GM13976 (cell line): Measurements from ENCODE around the gene NIPA2.

Experiments
- DNase-seq: peaks from one replicate; pipeline ENCODE4 v3.0.0; 2012; ENCODE audit warnings: low spot score
- in situ Hi-C: fragments of 300-500 bp; cut with MboI; formaldehyde crosslinking; loops from one replicate; pipeline ENCODE4 v1.12.0; 2022; ENCODE audit warnings: low sequenced_read_pairs, mixed read lengths, inconsistent platforms; ENCODE audit not compliant: unreplicated experiment
- TF ChIP-seq, protein P1 (sequence below): IDR thresholded peaks from 2 replicates; pipeline ENCODE4 v1.5.1; 2012; ENCODE audit warnings: borderline replicate concordance, mild to moderate bottlenecking; ENCODE audit not compliant: insufficient read depth; ENCODE audit errors: extremely low read depth, missing control alignments, control extremely low read depth

Gene NIPA2

DNA sequence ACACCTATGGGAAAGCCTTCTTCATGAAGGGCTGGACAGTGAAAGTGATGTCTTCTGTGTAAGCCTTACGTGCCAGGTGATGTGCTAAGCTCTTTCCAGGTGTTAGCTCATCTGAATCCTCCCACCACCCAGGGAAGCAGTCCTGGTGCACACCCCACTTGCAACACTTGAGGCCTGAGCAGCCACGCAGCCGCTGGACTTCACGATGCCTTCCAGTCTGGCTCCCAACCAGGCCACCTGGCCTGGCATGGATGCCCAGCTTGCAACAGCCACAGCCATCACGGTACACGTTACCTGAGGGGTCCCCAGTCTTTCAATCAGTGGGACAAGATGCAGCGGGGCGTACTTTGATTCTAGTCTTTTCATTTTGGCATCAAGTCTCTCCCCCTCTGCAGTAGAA is 35.8 kb downstream of the NIPA2 start:
- TF ChIP-seq, protein P1, sequence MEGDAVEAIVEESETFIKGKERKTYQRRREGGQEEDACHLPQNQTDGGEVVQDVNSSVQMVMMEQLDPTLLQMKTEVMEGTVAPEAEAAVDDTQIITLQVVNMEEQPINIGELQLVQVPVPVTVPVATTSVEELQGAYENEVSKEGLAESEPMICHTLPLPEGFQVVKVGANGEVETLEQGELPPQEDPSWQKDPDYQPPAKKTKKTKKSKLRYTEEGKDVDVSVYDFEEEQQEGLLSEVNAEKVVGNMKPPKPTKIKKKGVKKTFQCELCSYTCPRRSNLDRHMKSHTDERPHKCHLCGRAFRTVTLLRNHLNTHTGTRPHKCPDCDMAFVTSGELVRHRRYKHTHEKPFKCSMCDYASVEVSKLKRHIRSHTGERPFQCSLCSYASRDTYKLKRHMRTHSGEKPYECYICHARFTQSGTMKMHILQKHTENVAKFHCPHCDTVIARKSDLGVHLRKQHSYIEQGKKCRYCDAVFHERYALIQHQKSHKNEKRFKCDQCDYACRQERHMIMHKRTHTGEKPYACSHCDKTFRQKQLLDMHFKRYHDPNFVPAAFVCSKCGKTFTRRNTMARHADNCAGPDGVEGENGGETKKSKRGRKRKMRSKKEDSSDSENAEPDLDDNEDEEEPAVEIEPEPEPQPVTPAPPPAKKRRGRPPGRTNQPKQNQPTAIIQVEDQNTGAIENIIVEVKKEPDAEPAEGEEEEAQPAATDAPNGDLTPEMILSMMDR, result no peak
- DNase-seq, result no peak
- in situ Hi-C loops, result no loop called here

DNA sequence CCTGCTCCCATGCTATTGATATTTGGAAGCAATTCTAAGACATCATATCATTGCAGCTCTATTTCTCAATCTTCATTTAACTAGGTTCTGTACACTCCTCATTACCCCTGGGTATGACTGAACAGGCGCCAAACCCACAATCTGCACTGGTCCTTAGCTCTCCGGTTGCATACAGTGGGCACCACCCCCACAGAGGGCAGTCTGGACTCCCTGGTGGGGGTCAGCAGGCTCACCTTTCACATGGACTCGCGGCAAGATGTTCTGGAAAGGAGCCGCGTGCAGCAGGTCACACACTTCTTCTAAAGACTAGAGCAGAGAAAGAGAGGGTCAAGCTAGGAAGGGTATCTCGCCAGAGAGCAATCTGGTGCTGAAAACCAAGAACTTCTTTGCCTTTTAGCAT is 36.5 kb downstream of the NIPA2 start:
- no peak for DNase-seq
- in situ Hi-C loops, result no loop called here
- TF ChIP-seq, protein P1, result no peak

DNA sequence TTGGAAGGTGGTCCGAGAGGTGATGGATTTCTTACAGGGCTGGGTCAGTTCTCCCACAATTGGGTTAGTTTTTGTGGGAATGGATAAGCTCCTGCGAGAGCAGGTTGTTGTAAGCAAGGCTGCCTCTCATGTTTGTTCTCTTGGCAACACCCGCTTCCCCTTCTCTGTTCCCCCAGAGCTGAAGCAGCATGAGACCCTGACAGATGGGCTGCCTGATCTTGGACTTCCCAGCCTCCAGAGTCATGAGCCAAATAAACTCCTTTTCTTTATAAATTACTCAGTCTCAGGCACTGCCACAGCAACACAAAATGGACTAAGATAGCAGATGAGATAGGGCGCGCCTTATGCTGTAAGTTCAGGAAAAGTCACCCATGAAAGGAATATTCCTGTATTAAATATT is 38.7 kb downstream of the NIPA2 start:
- TF ChIP-seq, protein P1, result no peak
- no peak for DNase-seq
- in situ Hi-C loops, result no loop called here

DNA sequence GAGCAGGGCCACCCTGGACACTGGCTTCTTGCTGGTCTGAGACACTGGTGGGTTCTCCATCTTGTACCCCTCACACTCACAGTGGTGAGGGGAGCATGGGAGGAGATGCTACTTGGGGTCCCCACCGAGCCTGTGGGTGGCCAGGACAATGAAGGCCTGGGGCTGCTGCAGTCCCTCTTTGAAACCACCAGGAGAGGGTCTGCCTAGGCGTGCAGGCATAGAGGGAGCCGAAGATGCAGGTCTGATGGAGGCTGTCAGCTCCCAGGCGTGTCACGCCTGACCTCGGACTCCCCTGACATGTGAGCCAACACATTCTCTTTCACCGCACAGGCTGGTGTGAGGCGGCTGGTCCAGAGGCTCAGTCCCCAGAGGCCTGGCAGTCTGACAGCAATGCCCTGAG is 39.1 kb downstream of the NIPA2 start:
- TF ChIP-seq, protein P1, result no peak
- DNase-seq, result no peak
- in situ Hi-C loops, result no loop called here

DNA sequence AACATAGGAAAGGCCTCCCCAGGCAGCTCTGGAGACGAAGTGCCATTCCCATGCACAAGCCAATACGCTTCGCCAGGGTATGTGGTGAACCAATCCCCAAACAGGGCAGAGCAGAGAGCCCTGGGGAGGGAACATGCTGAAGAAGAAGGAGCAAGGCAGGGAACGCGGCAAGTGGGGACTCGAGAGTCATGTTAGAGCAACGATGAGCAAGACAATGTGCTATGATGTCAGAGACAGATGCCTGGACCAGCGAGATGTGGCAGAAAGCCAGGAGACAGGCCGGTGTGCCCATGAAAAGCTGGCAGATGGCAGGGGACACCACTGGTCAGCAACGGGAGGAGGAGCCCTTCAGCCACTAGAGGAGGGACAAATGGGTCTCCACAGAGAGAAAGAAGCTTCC is 39.6 kb downstream of the NIPA2 start:
- in situ Hi-C loops, result no loop called here
- no peak for DNase-seq
- TF ChIP-seq, protein P1, result no peak

DNA sequence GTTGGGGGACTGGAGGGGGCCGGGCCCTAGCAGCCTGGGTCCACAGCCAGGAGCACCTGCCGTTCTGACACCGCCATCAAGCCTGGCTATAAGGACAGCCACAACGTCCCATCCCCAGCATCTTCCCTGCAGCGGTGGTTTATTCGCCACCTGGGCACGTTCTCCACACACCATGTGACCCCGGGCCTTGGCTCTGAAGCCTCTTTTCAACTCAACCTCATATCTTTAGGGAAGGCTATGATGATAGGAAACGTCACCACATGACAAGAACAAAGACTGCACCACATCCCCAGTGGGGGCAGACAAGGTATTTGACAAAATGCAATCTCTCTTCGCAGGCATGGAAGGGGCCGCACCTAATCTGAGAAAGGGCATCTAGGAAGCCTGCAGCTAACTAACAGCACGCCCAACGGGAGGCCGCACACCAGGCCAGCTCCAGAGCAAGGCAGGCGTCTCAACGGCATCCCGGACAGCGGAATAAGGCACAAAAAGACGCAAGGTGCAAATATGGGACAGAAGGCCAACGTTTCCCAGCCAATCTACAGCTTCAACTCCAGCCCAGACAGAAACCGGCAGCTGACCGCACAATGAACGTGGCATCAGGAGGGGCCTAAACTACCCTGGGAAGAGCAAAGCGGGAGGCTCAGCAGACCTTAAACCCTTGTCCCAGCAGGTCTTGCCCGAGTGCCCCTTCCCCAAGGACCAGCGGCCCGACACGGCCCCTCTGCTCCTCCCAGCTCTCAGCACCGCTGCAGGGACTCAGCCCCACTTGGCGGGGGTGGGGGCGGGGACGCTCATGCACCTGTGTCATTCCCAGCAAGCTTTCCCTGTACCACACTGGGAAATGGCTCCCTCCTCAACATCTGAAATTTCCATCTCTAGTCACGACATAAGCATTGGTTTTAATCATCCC is 41.9 kb downstream of the NIPA2 start:
- no peak for DNase-seq
- TF ChIP-seq, protein P1, result no peak
- in situ Hi-C loops, result no loop called here
